ENCODE measurements around the gene TRMU. TPM values are rescaled to one million over a fixed set of nuclear protein-coding genes. Genes with fewer than 3 reads are reported as not detected.

The TRMU gene
- total RNA-seq, 1 experiment from 2014 or later, result 48.8 TPM

GRCh38 chr22:46389081-46389480, 53.6 kb downstream of the TRMU start:
- ATAC-seq (no peak), DNase-seq (ENCODE audit: low read depth, low spot score) (no peak)
- in situ Hi-C loops (cut with HindIII; ENCODE audit: low pct_unique_long_range_greater_than_20kb, low sequenced_read_pairs) (no loop called here), intact Hi-C loops (cut with micrococcal nuclease; ENCODE audit: unreplicated experiment) (no loop called here)
- H3K4me1 ChIP-seq (ENCODE audit: control insufficient read depth, insufficient read depth, low read length), result no peaks in the 10 kb centered on the region
- ChIA-PET POLR2A (no interaction called here), CTCF (interaction anchor here (1.2 kb wide), 1 partner anchor 21 kb away, joined by 3 read pairs; no protein-coding TSS in a partner anchor)
- TF ChIP-seq, protein P1, sequence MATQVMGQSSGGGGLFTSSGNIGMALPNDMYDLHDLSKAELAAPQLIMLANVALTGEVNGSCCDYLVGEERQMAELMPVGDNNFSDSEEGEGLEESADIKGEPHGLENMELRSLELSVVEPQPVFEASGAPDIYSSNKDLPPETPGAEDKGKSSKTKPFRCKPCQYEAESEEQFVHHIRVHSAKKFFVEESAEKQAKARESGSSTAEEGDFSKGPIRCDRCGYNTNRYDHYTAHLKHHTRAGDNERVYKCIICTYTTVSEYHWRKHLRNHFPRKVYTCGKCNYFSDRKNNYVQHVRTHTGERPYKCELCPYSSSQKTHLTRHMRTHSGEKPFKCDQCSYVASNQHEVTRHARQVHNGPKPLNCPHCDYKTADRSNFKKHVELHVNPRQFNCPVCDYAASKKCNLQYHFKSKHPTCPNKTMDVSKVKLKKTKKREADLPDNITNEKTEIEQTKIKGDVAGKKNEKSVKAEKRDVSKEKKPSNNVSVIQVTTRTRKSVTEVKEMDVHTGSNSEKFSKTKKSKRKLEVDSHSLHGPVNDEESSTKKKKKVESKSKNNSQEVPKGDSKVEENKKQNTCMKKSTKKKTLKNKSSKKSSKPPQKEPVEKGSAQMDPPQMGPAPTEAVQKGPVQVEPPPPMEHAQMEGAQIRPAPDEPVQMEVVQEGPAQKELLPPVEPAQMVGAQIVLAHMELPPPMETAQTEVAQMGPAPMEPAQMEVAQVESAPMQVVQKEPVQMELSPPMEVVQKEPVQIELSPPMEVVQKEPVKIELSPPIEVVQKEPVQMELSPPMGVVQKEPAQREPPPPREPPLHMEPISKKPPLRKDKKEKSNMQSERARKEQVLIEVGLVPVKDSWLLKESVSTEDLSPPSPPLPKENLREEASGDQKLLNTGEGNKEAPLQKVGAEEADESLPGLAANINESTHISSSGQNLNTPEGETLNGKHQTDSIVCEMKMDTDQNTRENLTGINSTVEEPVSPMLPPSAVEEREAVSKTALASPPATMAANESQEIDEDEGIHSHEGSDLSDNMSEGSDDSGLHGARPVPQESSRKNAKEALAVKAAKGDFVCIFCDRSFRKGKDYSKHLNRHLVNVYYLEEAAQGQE (IDR thresholded peaks at IDR 0.05; ENCODE audit: insufficient read depth in 1 of 2, low read depth in 2 of 2, low read length in 1 of 2), result no peak
- TF ChIP-seq POLR2AphosphoS5 (IDR thresholded peaks at IDR 0.05; ENCODE audit: low read depth, low read length), result no peak
- TF ChIP-seq SIN3A (IDR thresholded peaks at IDR 0.05; ENCODE audit: borderline replicate concordance, insufficient read depth, low read depth, low read length), result no peak
- no peak for TF ChIP-seq CTCF (IDR thresholded peaks at IDR 0.05)
- no peak for TF ChIP-seq TCF7L2 (IDR thresholded peaks at IDR 0.05; ENCODE audit: low read depth, low read length)
- H3K9me3 ChIP-seq (ENCODE audit: control insufficient read depth, insufficient read depth, low read depth, low read length), result no peaks in the 10 kb centered on the region
- no peak overlapping the region for H3K4me3 ChIP-seq (ENCODE audit: low read depth in 2 of 2, low read length in 2 of 2)
- H3K27me3 ChIP-seq (ENCODE audit: control insufficient read depth, insufficient read depth, low read length), result no peaks in the 10 kb centered on the region
- H3K36me3 ChIP-seq (ENCODE audit: control insufficient read depth, insufficient read depth, low read length), result no peaks in the 10 kb centered on the region
- H3K27ac ChIP-seq (ENCODE audit: low read length), result no peak overlapping the region
- no TSS peak for BruUV-seq (replicated peaks)

- Histone ChIP-seq H3K4me3 (ENCODE audit: low read depth in 2 of 2, low read length in 2 of 2) (no peak overlapping the region), H3K9me3 (ENCODE audit: control insufficient read depth, insufficient read depth, low read depth, low read length) (no peaks in the 10 kb centered on the region), H3K4me1 (ENCODE audit: control insufficient read depth, insufficient read depth, low read length) (no peaks in the 10 kb centered on the region), H3K36me3 (ENCODE audit: control insufficient read depth, insufficient read depth, low read length) (no peaks in the 10 kb centered on the region), H3K27ac (ENCODE audit: low read length) (no peak overlapping the region), H3K27me3 (ENCODE audit: control insufficient read depth, insufficient read depth, low read length) (no peaks in the 10 kb centered on the region)
- DNase-seq (ENCODE audit: low read depth, low spot score) (no peak), ATAC-seq (no peak)
- intact Hi-C loops (cut with micrococcal nuclease; ENCODE audit: unreplicated experiment) (no loop called here), in situ Hi-C loops (cut with HindIII; ENCODE audit: low pct_unique_long_range_greater_than_20kb, low sequenced_read_pairs) (no loop called here)
- POLR2A ChIA-PET, result no interaction called here
- no TSS peak for BruUV-seq (replicated peaks)
- CTCF ChIA-PET, result no interaction called here
- TF ChIP-seq CTCF (IDR thresholded peaks at IDR 0.05) (no peak), TCF7L2 (IDR thresholded peaks at IDR 0.05; ENCODE audit: low read depth, low read length) (no peak), POLR2AphosphoS5 (IDR thresholded peaks at IDR 0.05; ENCODE audit: low read depth, low read length) (no peak), SIN3A (IDR thresholded peaks at IDR 0.05; ENCODE audit: borderline replicate concordance, insufficient read depth, low read depth, low read length) (no peak)
- TF ChIP-seq, protein P1 (IDR thresholded peaks at IDR 0.05; ENCODE audit: insufficient read depth in 1 of 2, low read depth in 2 of 2, low read length in 1 of 2), result no peak
Observed at GRCh38 chr22:46390105-46390651, 54.7 kb downstream of the TRMU start.
